Dendritic cell treated with granulocyte-macrophage colony-stimulating factor and Interleukin-4, amounts not matched to agents 40 ng/mL and 50 ng/mL, for 4 days (primary cell): ENCODE results near the gene PDZD7.

ENCODE experiments used
- H3K27ac Mint-ChIP-seq: one replicate; pipeline ENCODE4 v1.8.0; 2022; ENCODE audit warnings: mild to moderate bottlenecking, mixed read lengths
- H3K27me3 Mint-ChIP-seq: one replicate; pipeline ENCODE4 v1.8.0; 2022; ENCODE audit warnings: mild to moderate bottlenecking, mixed read lengths
- H3K36me3 Mint-ChIP-seq: one replicate; pipeline ENCODE4 v1.8.0; 2022; ENCODE audit warnings: low read depth, mixed read lengths
- H3K4me1 Mint-ChIP-seq: one replicate; pipeline ENCODE4 v1.8.0; 2022; ENCODE audit warnings: low read depth, mixed read lengths
- H3K4me3 Mint-ChIP-seq: one replicate; pipeline ENCODE4 v1.8.0; 2022; ENCODE audit warnings: mild to moderate bottlenecking, moderate library complexity, mixed read lengths
- H3K9me3 Mint-ChIP-seq: one replicate; pipeline ENCODE4 v1.8.0; 2022; ENCODE audit warnings: mixed read lengths
- intact Hi-C: fragments of 100-400 bp; cut with micrococcal nuclease; formaldehyde crosslinking; loops from one replicate; pipeline ENCODE4 v1.15.0; 2022

PDZD7 gene

GRCh38 chr10:101028446-101029337, 2.2 kb downstream of the PDZD7 start:
- H3K9me3 Mint-ChIP-seq = no peaks in the 10 kb centered on the region
- H3K36me3 Mint-ChIP-seq = peaks cover 27% of the 10 kb centered on the region
- intact Hi-C loops = no loop called here
- no peak overlapping the region for H3K4me3 Mint-ChIP-seq
- H3K27me3 Mint-ChIP-seq = peaks cover 6% of the 10 kb centered on the region
- H3K27ac Mint-ChIP-seq = peak overlapping the region; percentile 98
- H3K4me1 Mint-ChIP-seq = peaks cover 50% of the 10 kb centered on the region

- peaks cover 44% of the 10 kb centered on the region for H3K4me1 Mint-ChIP-seq
- H3K36me3 Mint-ChIP-seq = peaks cover 12% of the 10 kb centered on the region
- H3K27ac Mint-ChIP-seq = peak overlapping the region; percentile 79
- peak overlapping the region; percentile 8 for H3K4me3 Mint-ChIP-seq
- peaks cover 6% of the 10 kb centered on the region for H3K27me3 Mint-ChIP-seq
- no peaks in the 10 kb centered on the region for H3K9me3 Mint-ChIP-seq
- intact Hi-C loops = no loop called here
Observed at GRCh38 chr10:101027106-101027720, 3.7 kb downstream of the PDZD7 start.

- Mint-ChIP-seq H3K4me1 (peaks cover 43% of the 10 kb centered on the region), H3K27me3 (peaks cover 4% of the 10 kb centered on the region), H3K9me3 (no peaks in the 10 kb centered on the region), H3K36me3 (no peaks in the 10 kb centered on the region), H3K27ac (no peak overlapping the region), H3K4me3 (no peak overlapping the region)
- intact Hi-C loops = no loop called here
Observed at GRCh38 chr10:101022967-101023705, 7.8 kb downstream of the PDZD7 start.

GRCh38 chr10:101021692-101022251, 9.2 kb downstream of the PDZD7 start:
- Mint-ChIP-seq H3K27me3 (peaks cover 15% of the 10 kb centered on the region), H3K9me3 (no peaks in the 10 kb centered on the region), H3K36me3 (no peaks in the 10 kb centered on the region), H3K4me1 (peaks cover 38% of the 10 kb centered on the region), H3K27ac (peak overlapping the region; percentile 15), H3K4me3 (no peak overlapping the region)
- intact Hi-C loops = no loop called here

GRCh38 chr10:101021239-101021638, 9.7 kb downstream of the PDZD7 start:
- peaks cover 35% of the 10 kb centered on the region for H3K4me1 Mint-ChIP-seq
- H3K36me3 Mint-ChIP-seq = no peaks in the 10 kb centered on the region
- intact Hi-C loops = no loop called here
- no peak overlapping the region for H3K4me3 Mint-ChIP-seq
- H3K27me3 Mint-ChIP-seq = peaks cover 21% of the 10 kb centered on the region
- peak overlapping the region; percentile 40 for H3K27ac Mint-ChIP-seq
- H3K9me3 Mint-ChIP-seq = no peaks in the 10 kb centered on the region

- Mint-ChIP-seq H3K27ac (peak overlapping the region; percentile 40), H3K27me3 (peaks cover 23% of the 10 kb centered on the region), H3K36me3 (no peaks in the 10 kb centered on the region), H3K4me1 (peaks cover 36% of the 10 kb centered on the region), H3K9me3 (no peaks in the 10 kb centered on the region), H3K4me3 (no peak overlapping the region)
- intact Hi-C loops = no loop called here
Observed at GRCh38 chr10:101020427-101021075, 10.4 kb downstream of the PDZD7 start.

- Mint-ChIP-seq H3K36me3 (no peaks in the 10 kb centered on the region), H3K4me1 (peaks cover 47% of the 10 kb centered on the region), H3K4me3 (peak overlapping the region; percentile 50), H3K27ac (peak overlapping the region; percentile 71), H3K27me3 (peaks cover 33% of the 10 kb centered on the region), H3K9me3 (no peaks in the 10 kb centered on the region)
- intact Hi-C loops = loop anchor here (2.0 to 10.0 kb wide), 2 partner anchors 47 to 55 kb away; partner anchors contain the start of gene SEMA4G
Observed at GRCh38 chr10:101019440-101019703, 11.6 kb downstream of the PDZD7 start.

GRCh38 chr10:101018600-101019439, 12.1 kb downstream of the PDZD7 start:
- Mint-ChIP-seq H3K36me3 (no peaks in the 10 kb centered on the region), H3K4me1 (peaks cover 52% of the 10 kb centered on the region), H3K27me3 (peaks cover 33% of the 10 kb centered on the region), H3K9me3 (no peaks in the 10 kb centered on the region), H3K27ac (peak overlapping the region; percentile 71), H3K4me3 (peak overlapping the region; percentile 41)
- intact Hi-C loops = loop anchor here (2.0 to 10.0 kb wide), 2 partner anchors 48 to 54 kb away; partner anchors contain the start of gene SEMA4G

- peaks cover 56% of the 10 kb centered on the region for H3K4me1 Mint-ChIP-seq
- H3K27ac Mint-ChIP-seq = peak overlapping the region; percentile 33
- H3K27me3 Mint-ChIP-seq = peaks cover 37% of the 10 kb centered on the region
- H3K4me3 Mint-ChIP-seq = peak overlapping the region; percentile 41
- H3K36me3 Mint-ChIP-seq = no peaks in the 10 kb centered on the region
- no peaks in the 10 kb centered on the region for H3K9me3 Mint-ChIP-seq
- intact Hi-C loops = loop anchor here (2.0 to 10.0 kb wide), 2 partner anchors 49 to 53 kb away; partner anchors contain the start of gene SEMA4G
Observed at GRCh38 chr10:101018118-101018599, 12.8 kb downstream of the PDZD7 start.

GRCh38 chr10:101016814-101017213, 14.1 kb downstream of the PDZD7 start:
- Mint-ChIP-seq H3K9me3 (no peaks in the 10 kb centered on the region), H3K27ac (no peak overlapping the region), H3K36me3 (no peaks in the 10 kb centered on the region), H3K4me3 (no peak overlapping the region), H3K4me1 (peaks cover 67% of the 10 kb centered on the region), H3K27me3 (peaks cover 38% of the 10 kb centered on the region)
- intact Hi-C loops = loop anchor here (10.0 kb wide), 1 partner anchor 52 kb away; the partner anchor contains the start of gene SEMA4G

- Mint-ChIP-seq H3K36me3 (no peaks in the 10 kb centered on the region), H3K4me3 (no peak overlapping the region), H3K4me1 (peaks cover 61% of the 10 kb centered on the region), H3K9me3 (no peaks in the 10 kb centered on the region), H3K27ac (no peak overlapping the region), H3K27me3 (peaks cover 38% of the 10 kb centered on the region)
- intact Hi-C loops = loop anchor here (10.0 kb wide), 1 partner anchor 51 kb away; the partner anchor contains the start of gene SEMA4G
Observed at GRCh38 chr10:101015582-101015973, 15.4 kb downstream of the PDZD7 start.

- Mint-ChIP-seq H3K9me3 (no peaks in the 10 kb centered on the region), H3K27me3 (peaks cover 38% of the 10 kb centered on the region), H3K36me3 (no peaks in the 10 kb centered on the region), H3K27ac (no peak overlapping the region), H3K4me1 (peaks cover 56% of the 10 kb centered on the region), H3K4me3 (no peak overlapping the region)
- intact Hi-C loops = loop anchor here (1.0 to 10.0 kb wide), 2 partner anchors 16 to 50 kb away; partner anchors contain the start of genes LZTS2 and SEMA4G
Observed at GRCh38 chr10:101014966-101015581, 15.9 kb downstream of the PDZD7 start.
